ENCODE data around the gene SPEF2. TPM values are rescaled to one million over a fixed set of nuclear protein-coding genes. Genes with fewer than 3 reads are reported as not detected.

SPEF2 gene
- total RNA-seq, 1 donor from 2014 or later: 13.8 TPM

- DNase-seq: no peak
These were observed 118.6 kb downstream of the SPEF2 start for GRCh38 chr5:35736280-35736679.

- DNase-seq: no peak
These were observed 123.6 kb downstream of the SPEF2 start for GRCh38 chr5:35741126-35741716.

DNA sequence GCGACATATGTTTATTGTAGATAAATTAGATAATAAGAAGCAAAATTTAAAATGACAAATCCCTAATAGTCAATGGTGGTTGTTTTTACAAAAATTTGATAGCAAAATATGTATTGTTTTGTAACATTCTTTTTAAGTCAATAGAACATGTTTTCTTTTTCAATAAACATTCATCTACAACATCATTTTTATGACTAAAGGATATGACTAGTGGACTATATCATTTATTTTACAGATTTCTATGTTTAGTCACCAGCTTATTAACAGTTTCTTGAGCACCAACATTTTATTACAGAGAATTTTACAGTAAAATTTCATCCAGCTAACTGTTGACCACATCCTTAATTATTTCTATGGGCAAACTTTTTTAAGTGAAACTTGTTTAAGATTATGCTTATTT is 124.3 kb downstream of the SPEF2 start:
- DNase-seq: no peak

GRCh38 chr5:35743644-35744043 is 126.0 kb downstream of the SPEF2 start:
- no peak for DNase-seq

DNA sequence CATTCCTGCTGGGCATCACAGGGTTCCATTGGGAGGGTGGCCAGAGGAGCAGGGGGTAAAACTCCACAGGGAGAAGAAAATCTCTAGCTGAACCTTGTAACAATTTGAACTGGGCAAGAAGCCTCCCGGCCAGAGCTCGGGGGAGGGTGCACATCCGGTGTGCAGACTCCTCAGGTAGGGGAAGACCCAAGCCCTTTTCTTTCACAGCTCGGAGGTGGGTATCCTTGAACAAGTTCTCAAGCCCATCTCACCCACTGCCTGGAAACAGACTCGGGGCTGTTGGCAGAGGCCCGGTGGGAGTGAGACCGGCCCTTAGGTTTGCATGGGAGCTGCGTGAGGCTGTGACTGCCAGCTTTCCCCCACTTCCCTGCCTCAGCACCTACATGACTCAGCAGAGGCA is 127.5 kb downstream of the SPEF2 start:
- no peak for DNase-seq

DNA sequence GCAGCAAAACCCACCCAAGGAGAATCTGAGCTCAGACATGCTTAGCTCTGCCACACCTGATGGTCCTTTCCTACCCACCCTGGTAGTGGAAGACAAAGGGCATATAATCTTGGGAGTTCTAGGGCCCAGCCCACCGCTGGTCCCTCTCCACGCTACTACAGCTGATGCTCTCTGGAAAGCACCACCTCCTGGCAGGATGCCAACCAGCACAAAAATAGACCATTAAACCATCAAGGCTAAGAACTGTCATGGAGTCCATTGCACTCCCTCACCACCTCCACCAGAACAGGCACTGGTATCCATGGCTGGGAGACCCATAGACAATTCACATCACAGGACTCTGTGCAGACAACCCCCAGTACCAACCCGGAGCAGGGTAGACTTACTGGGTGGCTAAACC is 128.0 kb downstream of the SPEF2 start:
- no peak for DNase-seq

- DNase-seq: no peak
These were observed 134.3 kb downstream of the SPEF2 start for GRCh38 chr5:35752012-35752411.

GRCh38 chr5:35753500-35753899 is 135.8 kb downstream of the SPEF2 start:
- DNase-seq: no peak

- no peak for DNase-seq
These were observed 136.8 kb downstream of the SPEF2 start for GRCh38 chr5:35754481-35754880.

DNA sequence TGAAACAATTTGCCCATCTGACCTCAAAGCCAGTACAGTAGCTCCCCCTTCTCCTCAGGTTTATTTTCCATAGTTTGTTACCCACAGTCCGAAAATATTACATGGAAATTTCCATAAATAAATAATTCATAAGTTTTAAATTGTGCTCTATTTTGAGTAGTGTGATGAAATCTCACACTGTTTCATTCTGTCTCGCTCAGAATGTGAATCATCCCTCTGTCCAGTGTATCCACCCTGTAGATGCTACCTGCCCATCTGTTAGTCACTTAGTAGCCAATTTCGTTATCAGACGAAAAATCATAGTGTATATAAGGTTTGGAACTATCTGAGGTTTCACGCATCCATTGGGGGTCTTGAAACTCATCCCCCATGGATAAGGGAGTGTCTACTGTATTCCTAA is 138.3 kb downstream of the SPEF2 start:
- DNase-seq: no peak

DNA sequence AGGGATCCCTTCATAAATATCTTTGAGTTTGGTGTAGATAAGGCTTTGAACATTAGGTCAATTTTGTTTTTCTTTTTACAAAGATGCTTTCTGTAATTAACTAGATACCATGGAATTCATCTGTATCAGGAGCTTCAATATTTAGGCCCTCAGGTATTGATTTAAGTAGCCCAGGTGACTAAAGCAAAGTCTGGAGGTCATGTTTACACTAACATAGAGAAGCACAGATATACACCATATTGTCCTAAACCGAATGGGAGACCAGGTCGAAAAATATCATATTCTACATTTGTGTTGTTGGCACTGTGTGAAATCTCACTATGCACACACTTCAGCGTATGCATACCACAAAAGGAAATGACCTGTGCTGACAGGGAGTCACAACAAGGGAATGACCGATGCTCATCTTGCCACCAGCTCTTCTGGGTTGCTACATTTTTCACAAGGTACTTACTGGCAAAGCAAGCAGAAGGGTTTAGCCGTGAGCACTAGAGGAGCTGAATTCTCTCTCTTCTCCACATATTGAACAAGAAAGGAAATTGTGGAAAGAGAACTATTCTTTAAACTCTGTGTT is 140.6 kb downstream of the SPEF2 start:
- DNase-seq: no peak

DNA sequence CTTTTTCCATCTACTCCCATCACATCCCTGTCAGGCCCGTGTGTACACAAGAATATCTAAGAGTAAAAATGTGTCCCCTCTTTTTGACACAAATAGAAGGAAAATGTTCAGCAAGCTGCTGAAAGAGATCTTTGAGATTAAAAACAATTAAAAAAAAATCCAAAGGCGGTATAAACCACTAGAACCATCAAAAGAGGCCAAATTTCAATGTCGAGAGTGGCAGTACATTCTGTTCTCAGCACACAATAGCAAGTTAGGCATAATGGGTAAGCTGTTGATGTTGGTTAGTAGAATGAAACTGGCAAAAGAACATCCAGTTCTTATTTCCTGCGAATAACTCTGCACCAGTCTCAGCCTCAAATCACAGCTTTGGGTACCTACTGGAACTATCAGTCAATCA is 143.9 kb downstream of the SPEF2 start:
- no peak for DNase-seq

DNA sequence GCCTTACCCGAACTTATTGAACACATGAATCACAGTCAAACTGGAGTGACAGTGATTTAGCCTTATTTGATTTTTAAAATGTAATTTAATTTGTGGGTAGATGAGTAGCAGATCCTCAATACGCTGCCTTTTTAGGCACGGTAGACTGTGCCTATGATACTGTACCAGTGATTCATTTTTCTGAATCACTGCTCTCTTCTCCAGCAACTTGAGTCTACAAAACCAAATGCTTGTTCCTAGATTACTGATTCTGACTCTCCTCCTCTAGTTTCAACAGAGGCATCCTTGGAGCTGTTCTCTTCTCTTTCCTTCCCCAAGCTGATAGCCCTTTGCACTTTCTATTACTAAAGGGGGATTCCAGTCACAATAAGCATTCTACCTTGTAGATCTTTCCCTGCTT is 144.7 kb downstream of the SPEF2 start:
- DNase-seq: no peak

DNA sequence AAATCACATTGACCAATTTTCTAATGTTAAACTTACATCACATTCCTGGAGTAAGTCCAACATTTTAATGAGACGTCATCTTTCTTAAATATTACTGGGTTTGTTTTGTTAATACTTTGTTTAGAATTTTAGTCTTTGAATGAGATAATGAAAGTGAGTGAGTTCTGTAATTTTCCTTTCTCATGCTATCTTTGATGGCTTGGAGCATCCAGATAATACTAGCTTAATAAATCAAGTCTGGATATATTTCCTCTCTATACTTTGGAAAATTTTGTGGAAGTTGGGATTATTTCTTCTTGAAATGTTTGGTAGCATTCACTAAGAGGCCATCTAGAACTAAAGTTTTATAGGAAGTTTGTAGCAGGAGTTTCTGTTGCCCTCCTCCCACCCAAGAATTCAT is 148.3 kb downstream of the SPEF2 start:
- no peak for DNase-seq

DNA sequence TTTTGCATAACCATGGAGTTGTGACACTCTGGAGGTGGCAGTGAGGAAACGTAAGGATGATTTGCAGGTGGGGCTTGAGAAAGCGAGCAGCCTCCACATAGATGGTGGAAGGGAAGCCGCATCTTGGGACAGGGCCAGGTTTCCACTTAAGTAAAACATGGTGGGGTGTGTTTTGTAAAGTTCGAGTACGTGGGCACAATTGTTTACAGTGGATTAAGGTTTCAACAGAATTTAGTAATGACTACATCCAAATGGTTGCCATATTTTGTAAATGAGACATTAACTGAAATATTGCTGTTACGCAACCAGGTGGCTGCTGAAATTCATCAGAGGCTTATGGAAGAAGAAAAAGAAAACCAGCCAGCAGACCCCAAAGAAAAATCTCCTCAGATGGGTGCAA is 153.6 kb downstream of the SPEF2 start:
- no peak for DNase-seq

DNA sequence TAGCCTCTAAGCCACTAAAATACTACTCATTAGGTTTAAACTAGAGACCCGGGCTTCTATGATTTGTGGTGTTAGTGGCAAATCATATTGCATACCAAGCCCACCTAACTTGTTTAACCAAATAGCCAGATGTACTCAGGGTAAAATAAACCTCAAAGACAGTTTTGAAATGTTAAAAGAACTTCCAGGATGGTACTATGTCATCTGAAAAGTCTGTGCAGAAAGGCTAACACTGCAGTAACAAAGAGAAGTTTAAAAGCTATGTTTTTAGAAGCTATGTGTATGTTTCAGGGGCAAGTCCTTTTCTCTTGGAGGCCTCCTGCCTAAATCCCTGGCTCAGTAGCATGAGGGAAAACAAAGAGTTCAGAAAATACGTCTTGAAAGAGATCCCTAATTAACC is 154.2 kb downstream of the SPEF2 start:
- no peak for DNase-seq

- no peak for DNase-seq
These were observed 156.3 kb downstream of the SPEF2 start for GRCh38 chr5:35773967-35774366.

DNA sequence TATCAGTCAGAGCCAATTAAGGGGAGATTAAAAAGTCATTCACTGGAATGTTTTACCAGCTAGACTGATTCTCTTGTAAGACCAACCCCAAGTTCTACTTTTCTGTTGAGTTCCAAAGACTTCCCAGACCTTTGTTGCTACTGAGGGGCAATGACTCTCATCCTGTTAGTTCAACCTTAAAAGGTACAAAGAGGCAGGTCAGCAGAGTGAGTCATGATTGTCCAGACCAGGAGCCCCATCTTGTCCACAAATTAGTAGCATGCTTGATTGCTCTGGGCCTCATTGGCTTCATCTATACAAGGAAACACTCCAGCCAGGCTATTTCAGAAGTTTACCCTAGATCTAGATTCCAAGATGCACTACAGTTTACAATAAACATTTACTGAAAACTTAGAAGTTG is 159.1 kb downstream of the SPEF2 start:
- DNase-seq: no peak

- peak; percentile 26 for DNase-seq
These were observed 159.9 kb downstream of the SPEF2 start for GRCh38 chr5:35777358-35778087.

DNA sequence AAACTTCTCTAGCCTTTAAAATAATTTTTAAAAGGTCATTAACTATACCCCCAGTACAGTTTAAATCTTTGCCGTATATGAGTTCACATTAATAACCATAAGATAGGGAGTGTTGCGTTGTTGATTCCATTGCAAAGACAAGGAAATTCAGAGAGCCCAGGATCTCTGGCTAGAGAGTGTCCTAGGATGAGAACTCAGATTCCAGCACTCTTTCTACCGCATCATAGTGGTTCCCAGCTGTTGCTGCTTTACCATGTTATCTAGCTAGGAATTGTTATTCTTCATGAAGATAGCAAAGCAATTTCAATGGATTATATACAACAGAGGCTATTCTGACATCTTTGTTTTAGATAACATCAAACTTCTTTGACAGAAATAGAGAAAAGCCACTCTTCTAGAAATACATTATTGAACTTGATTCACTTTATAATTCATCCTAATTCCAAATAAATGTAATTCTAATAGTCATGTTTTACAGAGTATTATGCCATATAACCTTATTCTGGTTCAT is 160.7 kb downstream of the SPEF2 start:
- DNase-seq: no peak

- no peak for DNase-seq
These were observed 162.6 kb downstream of the SPEF2 start for GRCh38 chr5:35780236-35780635.

DNA sequence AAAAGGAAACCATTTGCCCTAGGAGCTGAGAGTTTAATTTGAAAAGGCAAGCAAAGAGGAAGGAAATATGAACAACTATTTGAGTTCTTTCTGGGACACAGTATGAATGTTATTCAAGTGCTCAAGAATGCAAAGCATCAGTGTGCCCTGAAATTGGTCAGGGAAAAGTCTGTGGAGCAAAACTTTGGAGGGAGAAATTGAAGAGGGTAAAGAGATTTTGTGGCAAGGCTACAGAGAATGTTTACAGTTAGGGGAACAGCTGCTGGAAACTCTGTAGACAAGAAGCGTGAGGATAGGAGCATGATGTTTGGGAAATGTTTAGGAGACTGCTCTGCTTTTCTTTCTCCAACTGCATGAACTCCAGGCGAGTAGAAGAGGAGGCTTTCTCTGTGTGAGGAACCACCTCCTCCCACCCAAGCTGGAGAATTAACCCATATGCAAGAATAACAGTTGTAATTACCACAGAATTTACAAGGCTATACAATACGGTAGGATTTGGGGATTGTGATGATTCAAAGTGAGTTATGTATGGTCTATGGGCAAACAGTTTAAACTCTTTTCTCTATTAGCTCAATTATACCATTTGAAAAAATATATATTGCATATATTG is 163.6 kb downstream of the SPEF2 start:
- DNase-seq: no peak

GRCh38 chr5:35783551-35783950 is 165.9 kb downstream of the SPEF2 start:
- DNase-seq: no peak

Measured in skin of body (tissue), 2 donors.